HepG2 (cell line): ENCODE results near the gene FBXW12.

Experiments
- ATM ChIP-seq: fragments of 450-650 bp; IDR thresholded peaks from 2 replicates; pipeline ENCODE4 v1.7.1; 2017; ENCODE audit warnings: mild to moderate bottlenecking, borderline replicate concordance
- FOXM1 ChIP-seq: sonication (generic); formaldehyde crosslinking; IDR thresholded peaks from 2 replicates; pipeline ENCODE4 v1.5.0; 2020; ENCODE audit warnings: missing genetic modification reagents
- HNRNPUL1 ChIP-seq: fragments of 200-400 bp; formaldehyde crosslinking; IDR thresholded peaks from 2 replicates; pipeline ENCODE4 v1.6.1; 2017; ENCODE audit warnings: low read depth, mild to moderate bottlenecking, low read length, moderate library complexity
- RFX5 ChIP-seq: IDR thresholded peaks from 2 replicates; pipeline ENCODE4 v1.6.1; 2011; ENCODE audit warnings: low read depth, low read length, improper control_type of control experiment
- SYNCRIP ChIP-seq: fragments of 200-400 bp; formaldehyde crosslinking; IDR thresholded peaks from 2 replicates; pipeline ENCODE4 v1.6.1; 2018; ENCODE audit warnings: mild to moderate bottlenecking, low read depth, low read length; ENCODE audit not compliant: insufficient read depth
- YEATS4 ChIP-seq: sonication (generic); formaldehyde crosslinking; IDR thresholded peaks from 2 replicates; pipeline ENCODE4 v1.4.0; 2020; ENCODE audit warnings: missing genetic modification reagents, borderline replicate concordance
- ZNF317 ChIP-seq: sonication (generic); formaldehyde crosslinking; IDR thresholded peaks from 2 replicates; pipeline ENCODE4 v1.5.0; 2020; ENCODE audit warnings: mild to moderate bottlenecking, missing genetic modification reagents
- ZNF660 ChIP-seq: sonication (generic); formaldehyde crosslinking; IDR thresholded peaks from 2 replicates; pipeline ENCODE4 v1.5.1; 2020; ENCODE audit warnings: mild to moderate bottlenecking, low read depth, missing genetic modification reagents, borderline replicate concordance
- TF ChIP-seq, protein P1 (sequence below): conservative IDR thresholded peaks from 2 replicates; pipeline ENCODE4 v1.6.1; 2018; ENCODE audit warnings: missing genetic modification reagents

DNA sequence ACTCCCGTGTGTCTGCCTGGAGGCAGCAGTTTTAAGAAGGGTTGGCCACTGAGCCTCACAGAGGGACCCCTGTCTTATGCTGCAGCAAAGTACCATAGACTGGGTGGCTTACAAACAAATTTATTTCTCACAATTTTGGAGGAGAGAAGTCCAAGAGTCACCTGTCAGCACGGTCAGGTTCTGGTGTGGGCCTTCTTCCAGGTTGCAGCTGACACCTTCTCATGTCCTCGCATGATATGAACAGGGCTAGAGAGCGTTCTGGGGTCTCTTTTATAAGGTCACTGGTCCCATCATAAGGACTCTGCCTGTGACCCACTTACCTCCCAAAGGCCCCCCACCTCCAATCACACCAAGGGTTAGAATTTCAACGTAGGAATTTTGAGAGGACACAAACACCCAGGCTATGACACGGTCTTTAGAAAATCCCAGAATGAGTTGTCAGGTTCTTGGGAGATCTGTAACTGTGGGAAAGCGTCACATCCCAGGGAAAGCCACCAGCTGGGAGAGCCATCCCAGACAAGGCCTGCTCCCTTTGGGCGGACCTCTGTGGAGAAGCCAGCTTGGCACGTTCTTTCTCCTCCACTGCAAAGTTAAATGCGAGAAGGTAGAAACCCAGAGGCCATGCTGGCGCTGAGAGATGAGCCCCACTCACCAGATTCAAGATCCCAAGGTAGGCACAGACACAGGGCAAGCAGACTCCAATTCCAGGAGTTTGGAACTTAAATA, at the start of gene FBXW12:
- TF ChIP-seq SYNCRIP = no peak
- TF ChIP-seq, protein P1, sequence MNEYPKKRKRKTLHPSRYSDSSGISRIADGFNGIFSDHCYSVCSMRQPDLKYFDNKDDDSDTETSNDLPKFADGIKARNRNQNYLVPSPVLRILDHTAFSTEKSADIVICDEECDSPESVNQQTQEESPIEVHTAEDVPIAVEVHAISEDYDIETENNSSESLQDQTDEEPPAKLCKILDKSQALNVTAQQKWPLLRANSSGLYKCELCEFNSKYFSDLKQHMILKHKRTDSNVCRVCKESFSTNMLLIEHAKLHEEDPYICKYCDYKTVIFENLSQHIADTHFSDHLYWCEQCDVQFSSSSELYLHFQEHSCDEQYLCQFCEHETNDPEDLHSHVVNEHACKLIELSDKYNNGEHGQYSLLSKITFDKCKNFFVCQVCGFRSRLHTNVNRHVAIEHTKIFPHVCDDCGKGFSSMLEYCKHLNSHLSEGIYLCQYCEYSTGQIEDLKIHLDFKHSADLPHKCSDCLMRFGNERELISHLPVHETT (CRISPR knock-in tag) = no peak
- no peak for TF ChIP-seq YEATS4 (CRISPR knock-in tag)
- TF ChIP-seq RFX5 = no peak
- TF ChIP-seq FOXM1 (CRISPR knock-in tag) = no peak
- no peak for TF ChIP-seq ZNF660
- TF ChIP-seq HNRNPUL1 = no peak
- TF ChIP-seq ATM = no peak
- no peak for TF ChIP-seq ZNF317 (CRISPR knock-in tag)
